HCT116 (cell line): ENCODE measurements around the gene OR8D4. TPM values are rescaled to one million over a fixed set of nuclear protein-coding genes. Genes with fewer than 3 reads are reported as not detected.

Source experiments
- ATAC-seq: fragments of 200-7000 bp; cut with Tn5 transposase; 2 replicates; pipeline ENCODE4 v1.9.1; 2020; ENCODE audit warnings: mild to moderate bottlenecking, moderate library complexity
- BruUV-seq: library from RNA; stranded (reverse); fragments of 400-500 nt; replicated peaks from 2 replicates; lab custom pipeline; 2021; lab: Mats Ljungman, UMichigan
- CTCF ChIA-PET: fragments of 300-600 bp; sonication (Branson Sonifier 250); formaldehyde crosslinking; loops from one replicate; lab custom pipeline; 2021; ENCODE audit warnings: antibody characterized with exemption; lab: Charles Lee
- POLR2A ChIA-PET: fragments of 300-600, 350-600 bp; sonication (Branson Sonifier 250); formaldehyde crosslinking; loops from one replicate; lab custom pipeline; 2021; ENCODE audit warnings: antibody characterized with exemption; lab: Charles Lee
- RAD21 ChIA-PET, 2 experiments: fragments of 300-600 bp; sonication (Branson Sonifier 250); formaldehyde crosslinking; loops; one replicate each; lab custom pipeline; 2023; ENCODE audit warnings: low total read pairs in 2 of 2; ENCODE audit not compliant: uncharacterized antibody in 2 of 2, unreplicated experiment in 2 of 2, low non-redundant PET in 1 of 2; lab: Charles Lee
- DNase-seq: peaks from one replicate; pipeline ENCODE4 v3.0.0-alpha.2; 2010; ENCODE audit warnings: low read depth, low spot score
- H2AFZ ChIP-seq: fragments of 200-600 bp; shearing (Covaris generic), sonication (generic); 2 replicates; pipeline ENCODE4 v1.6.1; 2017; ENCODE audit warnings: low read depth, mixed run types, mixed read lengths, antibody characterized with exemption, low read length; ENCODE audit not compliant: poor library complexity, severe bottlenecking
- H3K27ac ChIP-seq: 2 replicates; pipeline ENCODE4 v1.5.1; 2012; ENCODE audit warnings: low read depth, low read length
- H3K27me3 ChIP-seq: fragments of 200-600 bp; sonication (generic); 2 replicates; pipeline ENCODE4 v1.6.1; 2016; ENCODE audit warnings: mixed run types, low read length, mixed read lengths; ENCODE audit not compliant: insufficient read depth
- H3K36me3 ChIP-seq, 2 experiments: fragments of 200-500 bp in 1 of 2; fragments of 200-600 bp in 1 of 2; sonication (Bioruptor generic) in 1 of 2; sonication (generic) in 1 of 2; 2 replicates each; pipeline versions ENCODE4 v1.5.1 to v1.6.1; 2014 to 2016; ENCODE audit warnings: low read length in 2 of 2, inconsistent platforms in 1 of 2, mixed read lengths in 1 of 2, mixed run types in 1 of 2; ENCODE audit not compliant: insufficient read depth in 2 of 2, control insufficient read depth in 1 of 2
- H3K4me1 ChIP-seq, 2 experiments: fragments of 200-600 bp in 1 of 2; sonication (generic) in 1 of 2; 2 replicates each; pipeline versions ENCODE4 v1.5.1 to v1.6.1; 2012 to 2017; ENCODE audit warnings: low read length in 2 of 2, inconsistent platforms in 1 of 2, mild to moderate bottlenecking in 1 of 2, mixed read lengths in 1 of 2, mixed run types in 1 of 2, moderate library complexity in 1 of 2; ENCODE audit not compliant: insufficient read depth in 2 of 2, control insufficient read depth in 1 of 2
- H3K4me2 ChIP-seq: fragments of 200-600 bp; sonication (generic); 2 replicates; pipeline ENCODE4 v1.6.1; 2017; ENCODE audit warnings: mixed run types, low read length, mixed read lengths
- H3K4me3 ChIP-seq, 2 experiments: fragments of 200-600 bp in 1 of 2; sonication (generic) in 1 of 2; replicated peaks in 1 of 2; 2 replicates each; pipeline ENCODE4 v1.5.1; 2011 to 2016; ENCODE audit warnings: low read length in 2 of 2, control low read depth in 1 of 2, low read depth in 1 of 2, mild to moderate bottlenecking in 1 of 2, mixed read lengths in 1 of 2, mixed run types in 1 of 2
- H3K79me2 ChIP-seq: fragments of 200-600 bp; sonication (generic); 2 replicates; pipeline ENCODE4 v1.6.1; 2017; ENCODE audit warnings: mild to moderate bottlenecking, mixed run types, low read length, moderate library complexity, mixed read lengths; ENCODE audit not compliant: insufficient read depth
- H3K9ac ChIP-seq: fragments of 200-600 bp; sonication (generic); 2 replicates; pipeline ENCODE4 v1.6.1; 2016; ENCODE audit warnings: low read length, mixed read lengths
- H3K9me2 ChIP-seq: fragments of 200-600 bp; sonication (generic), shearing (Covaris generic); 2 replicates; pipeline ENCODE4 v1.6.1; 2017; ENCODE audit warnings: mixed run types, mild to moderate bottlenecking, moderate library complexity; ENCODE audit not compliant: insufficient read depth
- H3K9me3 ChIP-seq, 2 experiments: fragments of 200-500 bp in 1 of 2; fragments of 200-600 bp in 1 of 2; sonication (Bioruptor generic) in 1 of 2; sonication (generic) in 1 of 2; 2 replicates each; pipeline ENCODE4 v1.6.1; 2014 to 2017; ENCODE audit warnings: low read length in 2 of 2, mixed read lengths in 2 of 2, inconsistent platforms in 1 of 2, low read depth in 1 of 2, mild to moderate bottlenecking in 1 of 2, mixed run types in 1 of 2, moderate library complexity in 1 of 2; ENCODE audit not compliant: control insufficient read depth in 1 of 2, insufficient read depth in 1 of 2
- H4K20me1 ChIP-seq: fragments of 200-600 bp; sonication (generic), shearing (Covaris generic); 2 replicates; pipeline ENCODE4 v1.6.1; 2017; ENCODE audit warnings: mixed run types, mild to moderate bottlenecking, moderate library complexity; ENCODE audit not compliant: insufficient read depth
- CEBPB ChIP-seq: IDR thresholded peaks from 2 replicates; pipeline ENCODE4 v1.6.1; 2012; ENCODE audit warnings: low read depth
- ELF1 ChIP-seq: IDR thresholded peaks from 2 replicates; pipeline ENCODE4 v1.6.1; 2012; ENCODE audit warnings: low read depth, borderline replicate concordance
- EZH2 ChIP-seq: fragments of 200-600 bp; sonication (generic); IDR thresholded peaks from 2 replicates; pipeline ENCODE4 v1.6.1; 2017; ENCODE audit warnings: antibody characterized with exemption, mixed run types
- EZH2phosphoT487 ChIP-seq: fragments of 200-600 bp; IDR thresholded peaks from 2 replicates; pipeline ENCODE4 v1.6.1; 2018; ENCODE audit warnings: antibody characterized with exemption, borderline replicate concordance
- FOSL1 ChIP-seq: IDR thresholded peaks from 2 replicates; pipeline ENCODE4 v1.6.1; 2012; ENCODE audit warnings: low read depth
- JUND ChIP-seq: IDR thresholded peaks from 2 replicates; pipeline ENCODE4 v1.6.1; 2012
- POLR2A ChIP-seq: IDR thresholded peaks from 2 replicates; pipeline ENCODE4 v1.7.0; 2011; ENCODE audit warnings: borderline replicate concordance; ENCODE audit not compliant: insufficient read depth, insufficient read length; ENCODE audit errors: extremely low read depth
- POLR2AphosphoS5 ChIP-seq: IDR thresholded peaks from 2 replicates; pipeline ENCODE4 v1.6.1; 2011; ENCODE audit warnings: mild to moderate bottlenecking, low read depth, low read length, moderate library complexity
- RAD21 ChIP-seq: IDR thresholded peaks from 2 replicates; pipeline ENCODE4 v1.6.1; 2012; ENCODE audit warnings: low read depth, mild to moderate bottlenecking
- SIN3A ChIP-seq: IDR thresholded peaks from 2 replicates; pipeline ENCODE4 v1.6.1; 2012; ENCODE audit warnings: low read depth
- SP1 ChIP-seq: IDR thresholded peaks from 2 replicates; pipeline ENCODE4 v1.6.1; 2012; ENCODE audit warnings: low read depth
- SRF ChIP-seq: IDR thresholded peaks from 2 replicates; pipeline ENCODE4 v1.6.1; 2012; ENCODE audit warnings: low read depth
- TCF7L2 ChIP-seq: IDR thresholded peaks from 2 replicates; pipeline ENCODE4 v1.7.0; 2011; ENCODE audit warnings: borderline replicate concordance, inconsistent platforms; ENCODE audit not compliant: insufficient read depth, insufficient read length; ENCODE audit errors: extremely low read depth
- YY1 ChIP-seq: IDR thresholded peaks from 2 replicates; pipeline ENCODE4 v1.6.1; 2011; ENCODE audit warnings: low read length, low read depth, moderate library complexity, mild to moderate bottlenecking; ENCODE audit not compliant: insufficient replicate concordance; ENCODE audit errors: extremely low read depth
- ZFX ChIP-seq: fragments of 450-650 bp; IDR thresholded peaks from 2 replicates; pipeline ENCODE4 v1.6.1; 2017
- ZNF274 ChIP-seq: fragments of 200-500 bp; sonication (Bioruptor generic); IDR thresholded peaks from 2 replicates; pipeline ENCODE4 v1.6.1; 2014; ENCODE audit warnings: mild to moderate bottlenecking, low read depth, low read length, inconsistent platforms
- intact Hi-C: fragments of 100-400 bp; cut with micrococcal nuclease; formaldehyde crosslinking; loops from 2 replicates; pipeline ENCODE4 v1.10.0; 2022
- total RNA-seq: library from RNA; stranded (reverse); gene quantifications from one replicate; pipeline ENCODE4 v1.2.1, GENCODE V29; 2021; ENCODE audit not compliant: unreplicated experiment
- TF ChIP-seq, protein P1 (sequence below), 3 experiments: fragments of 200-600 bp in 1 of 3; sonication (generic) in 1 of 3; IDR thresholded peaks in 2 of 3; conservative IDR thresholded peaks in 1 of 3; 2 replicates each; pipeline ENCODE4 v1.5.1; 2012 to 2017; ENCODE audit warnings: low read depth in 2 of 3, low read length in 2 of 3, antibody characterized with exemption in 1 of 3, borderline replicate concordance in 1 of 3, control low read depth in 1 of 3, mild to moderate bottlenecking in 1 of 3, mixed read lengths in 1 of 3, mixed run types in 1 of 3, moderate library complexity in 1 of 3; ENCODE audit not compliant: insufficient read depth in 1 of 3
- TF ChIP-seq, protein P2 (sequence below): IDR thresholded peaks from 2 replicates; pipeline ENCODE4 v1.6.1; 2011; ENCODE audit warnings: mild to moderate bottlenecking, low read length, moderate library complexity; ENCODE audit not compliant: insufficient replicate concordance; ENCODE audit errors: extremely low read depth
- TF ChIP-seq, protein P3 (sequence below): IDR thresholded peaks from 2 replicates; pipeline ENCODE4 v1.6.1; 2012; ENCODE audit warnings: low read depth
- TF ChIP-seq, protein P4 (sequence below): IDR thresholded peaks from 2 replicates; pipeline ENCODE4 v1.6.1; 2012

OR8D4 gene
- total RNA-seq, 1 experiment from 2014 or later = not detected

DNA sequence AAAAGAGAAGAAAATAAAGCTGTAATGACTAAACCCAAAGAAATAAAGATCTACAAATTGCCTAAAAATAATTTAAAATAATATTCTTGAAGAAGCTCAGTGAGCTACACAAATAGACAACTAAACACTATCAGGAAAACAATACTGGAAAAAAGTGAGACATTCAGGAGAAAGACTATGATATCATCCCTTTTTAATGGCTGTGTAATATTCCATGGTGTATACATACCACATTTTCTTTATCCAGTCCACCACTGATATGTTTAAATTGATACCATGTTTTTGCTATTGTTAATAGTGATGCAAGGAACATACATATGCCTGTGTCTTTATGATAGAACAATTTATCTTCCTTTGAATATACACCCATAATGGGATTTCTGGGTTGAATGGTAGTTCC lies 54.8 kb downstream of the OR8D4 start:
- Histone ChIP-seq H3K9me2 (no peaks in the 10 kb centered on the region), H3K9ac (no peak overlapping the region), H3K27me3 (no peaks in the 10 kb centered on the region; the same call in 1 of the 2 replicates), H4K20me1 (no peaks in the 10 kb centered on the region), H3K4me3 (no peak overlapping the region), H3K9me3 (no peaks in the 10 kb centered on the region), H3K79me2 (no peaks in the 10 kb centered on the region)
- POLR2A ChIA-PET = no interaction called here
- ATAC-seq (no peak), DNase-seq (no peak)
- TF ChIP-seq EZH2phosphoT487 (no peak), ELF1 (no peak), SRF (no peak), POLR2AphosphoS5 (no peak), POLR2A (no peak), CEBPB (no peak), SIN3A (no peak), SP1 (no peak), JUND (no peak), ZNF274 (no peak), ZFX (no peak), TCF7L2 (no peak), FOSL1 (no peak), YY1 (no peak), RAD21 (no peak), EZH2 (no peak)
- TF ChIP-seq, protein P1, sequence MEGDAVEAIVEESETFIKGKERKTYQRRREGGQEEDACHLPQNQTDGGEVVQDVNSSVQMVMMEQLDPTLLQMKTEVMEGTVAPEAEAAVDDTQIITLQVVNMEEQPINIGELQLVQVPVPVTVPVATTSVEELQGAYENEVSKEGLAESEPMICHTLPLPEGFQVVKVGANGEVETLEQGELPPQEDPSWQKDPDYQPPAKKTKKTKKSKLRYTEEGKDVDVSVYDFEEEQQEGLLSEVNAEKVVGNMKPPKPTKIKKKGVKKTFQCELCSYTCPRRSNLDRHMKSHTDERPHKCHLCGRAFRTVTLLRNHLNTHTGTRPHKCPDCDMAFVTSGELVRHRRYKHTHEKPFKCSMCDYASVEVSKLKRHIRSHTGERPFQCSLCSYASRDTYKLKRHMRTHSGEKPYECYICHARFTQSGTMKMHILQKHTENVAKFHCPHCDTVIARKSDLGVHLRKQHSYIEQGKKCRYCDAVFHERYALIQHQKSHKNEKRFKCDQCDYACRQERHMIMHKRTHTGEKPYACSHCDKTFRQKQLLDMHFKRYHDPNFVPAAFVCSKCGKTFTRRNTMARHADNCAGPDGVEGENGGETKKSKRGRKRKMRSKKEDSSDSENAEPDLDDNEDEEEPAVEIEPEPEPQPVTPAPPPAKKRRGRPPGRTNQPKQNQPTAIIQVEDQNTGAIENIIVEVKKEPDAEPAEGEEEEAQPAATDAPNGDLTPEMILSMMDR (IDR thresholded peaks at IDR 0.05 in 2 of 3, conservative IDR thresholded peaks at IDR 0.05 in 1 of 3; ENCODE audit: borderline replicate concordance in 1 of 3, insufficient read depth in 1 of 3, low read depth in 2 of 3, low read length in 2 of 3) = no peak
- TF ChIP-seq, protein P2, sequence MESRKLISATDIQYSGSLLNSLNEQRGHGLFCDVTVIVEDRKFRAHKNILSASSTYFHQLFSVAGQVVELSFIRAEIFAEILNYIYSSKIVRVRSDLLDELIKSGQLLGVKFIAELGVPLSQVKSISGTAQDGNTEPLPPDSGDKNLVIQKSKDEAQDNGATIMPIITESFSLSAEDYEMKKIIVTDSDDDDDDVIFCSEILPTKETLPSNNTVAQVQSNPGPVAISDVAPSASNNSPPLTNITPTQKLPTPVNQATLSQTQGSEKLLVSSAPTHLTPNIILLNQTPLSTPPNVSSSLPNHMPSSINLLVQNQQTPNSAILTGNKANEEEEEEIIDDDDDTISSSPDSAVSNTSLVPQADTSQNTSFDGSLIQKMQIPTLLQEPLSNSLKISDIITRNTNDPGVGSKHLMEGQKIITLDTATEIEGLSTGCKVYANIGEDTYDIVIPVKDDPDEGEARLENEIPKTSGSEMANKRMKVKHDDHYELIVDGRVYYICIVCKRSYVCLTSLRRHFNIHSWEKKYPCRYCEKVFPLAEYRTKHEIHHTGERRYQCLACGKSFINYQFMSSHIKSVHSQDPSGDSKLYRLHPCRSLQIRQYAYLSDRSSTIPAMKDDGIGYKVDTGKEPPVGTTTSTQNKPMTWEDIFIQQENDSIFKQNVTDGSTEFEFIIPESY = no peak
- TF ChIP-seq, protein P3, sequence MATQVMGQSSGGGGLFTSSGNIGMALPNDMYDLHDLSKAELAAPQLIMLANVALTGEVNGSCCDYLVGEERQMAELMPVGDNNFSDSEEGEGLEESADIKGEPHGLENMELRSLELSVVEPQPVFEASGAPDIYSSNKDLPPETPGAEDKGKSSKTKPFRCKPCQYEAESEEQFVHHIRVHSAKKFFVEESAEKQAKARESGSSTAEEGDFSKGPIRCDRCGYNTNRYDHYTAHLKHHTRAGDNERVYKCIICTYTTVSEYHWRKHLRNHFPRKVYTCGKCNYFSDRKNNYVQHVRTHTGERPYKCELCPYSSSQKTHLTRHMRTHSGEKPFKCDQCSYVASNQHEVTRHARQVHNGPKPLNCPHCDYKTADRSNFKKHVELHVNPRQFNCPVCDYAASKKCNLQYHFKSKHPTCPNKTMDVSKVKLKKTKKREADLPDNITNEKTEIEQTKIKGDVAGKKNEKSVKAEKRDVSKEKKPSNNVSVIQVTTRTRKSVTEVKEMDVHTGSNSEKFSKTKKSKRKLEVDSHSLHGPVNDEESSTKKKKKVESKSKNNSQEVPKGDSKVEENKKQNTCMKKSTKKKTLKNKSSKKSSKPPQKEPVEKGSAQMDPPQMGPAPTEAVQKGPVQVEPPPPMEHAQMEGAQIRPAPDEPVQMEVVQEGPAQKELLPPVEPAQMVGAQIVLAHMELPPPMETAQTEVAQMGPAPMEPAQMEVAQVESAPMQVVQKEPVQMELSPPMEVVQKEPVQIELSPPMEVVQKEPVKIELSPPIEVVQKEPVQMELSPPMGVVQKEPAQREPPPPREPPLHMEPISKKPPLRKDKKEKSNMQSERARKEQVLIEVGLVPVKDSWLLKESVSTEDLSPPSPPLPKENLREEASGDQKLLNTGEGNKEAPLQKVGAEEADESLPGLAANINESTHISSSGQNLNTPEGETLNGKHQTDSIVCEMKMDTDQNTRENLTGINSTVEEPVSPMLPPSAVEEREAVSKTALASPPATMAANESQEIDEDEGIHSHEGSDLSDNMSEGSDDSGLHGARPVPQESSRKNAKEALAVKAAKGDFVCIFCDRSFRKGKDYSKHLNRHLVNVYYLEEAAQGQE = no peak
- TF ChIP-seq, protein P4, sequence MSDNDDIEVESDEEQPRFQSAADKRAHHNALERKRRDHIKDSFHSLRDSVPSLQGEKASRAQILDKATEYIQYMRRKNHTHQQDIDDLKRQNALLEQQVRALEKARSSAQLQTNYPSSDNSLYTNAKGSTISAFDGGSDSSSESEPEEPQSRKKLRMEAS = no peak
- TF ChIP-seq, all 23 proteins: peak for 0
- Histone ChIP-seq H2AFZ (no peak overlapping the region), H3K27ac (no peak overlapping the region), H3K4me2 (no peak overlapping the region), H3K4me1 (no peaks in the 10 kb centered on the region), H3K36me3 (no peaks in the 10 kb centered on the region)
- no TSS peak for BruUV-seq
- CTCF ChIA-PET = no interaction called here
- intact Hi-C loops = no loop called here
- RAD21 ChIA-PET = no interaction called here
